WTC11 (cell line): ENCODE measurements around the gene ILDR2. TPM values are rescaled to one million over a fixed set of nuclear protein-coding genes. Genes with fewer than 3 reads are reported as not detected.

Experiments used
- ATAC-seq: fragments of 200-7000 bp; cut with Tn5 transposase; 2 replicates; pipeline ENCODE4 v1.10.0; 2021; ENCODE audit warnings: mild to moderate bottlenecking, moderate library complexity
- CTCF ChIA-PET: fragments of 300-600 bp; sonication (Branson Sonifier 250); formaldehyde crosslinking; loops from one replicate; lab custom pipeline; 2021; ENCODE audit warnings: antibody characterized with exemption; lab: Charles Lee
- POLR2A ChIA-PET: fragments of 350-600 bp; sonication (Branson Sonifier 250); formaldehyde crosslinking; loops from one replicate; lab custom pipeline; 2021; ENCODE audit warnings: antibody characterized with exemption; lab: Charles Lee
- DNase-seq: peaks from one replicate; pipeline ENCODE4 v3.0.0; 2021; ENCODE audit warnings: low spot score
- H3K27ac Mint-ChIP-seq: 2 replicates; pipeline ENCODE4 v1.8.0; 2021; ENCODE audit warnings: mixed read lengths
- H3K27me3 Mint-ChIP-seq: 2 replicates; pipeline ENCODE4 v1.8.0; 2021; ENCODE audit warnings: low read depth, mild to moderate bottlenecking, moderate library complexity, mixed read lengths
- H3K36me3 Mint-ChIP-seq: 2 replicates; pipeline ENCODE4 v1.8.0; 2021; ENCODE audit warnings: mixed read lengths
- H3K4me1 Mint-ChIP-seq: 2 replicates; pipeline ENCODE4 v1.8.0; 2022; ENCODE audit warnings: mixed read lengths
- H3K4me3 Mint-ChIP-seq: 2 replicates; pipeline ENCODE4 v1.8.0; 2021; ENCODE audit warnings: mild to moderate bottlenecking, moderate library complexity, mixed read lengths
- H3K9me3 Mint-ChIP-seq: 2 replicates; pipeline ENCODE4 v1.8.0; 2021; ENCODE audit warnings: mixed read lengths
- ATF1 ChIP-seq: sonication (generic); formaldehyde crosslinking; IDR thresholded peaks from 2 replicates; pipeline ENCODE4 v1.8.1; 2023; ENCODE audit warnings: mild to moderate bottlenecking, moderate library complexity, missing genetic modification reagents
- ATF3 ChIP-seq: sonication (generic); formaldehyde crosslinking; conservative IDR thresholded peaks from 2 replicates; pipeline ENCODE4 v1.8.1; 2022; ENCODE audit warnings: mild to moderate bottlenecking, missing genetic modification reagents
- ATF6 ChIP-seq: sonication (generic); formaldehyde crosslinking; IDR thresholded peaks from 2 replicates; pipeline ENCODE4 v1.8.1; 2023; ENCODE audit warnings: mild to moderate bottlenecking, missing genetic modification reagents
- CBFB ChIP-seq: sonication (generic); formaldehyde crosslinking; IDR thresholded peaks from 2 replicates; pipeline ENCODE4 v1.8.1; 2022; ENCODE audit warnings: mild to moderate bottlenecking, low read depth, missing genetic modification reagents
- CREM ChIP-seq: sonication (generic); formaldehyde crosslinking; IDR thresholded peaks from 2 replicates; pipeline ENCODE4 v1.8.1; 2022; ENCODE audit warnings: mild to moderate bottlenecking, missing genetic modification reagents, moderate library complexity
- ELF4 ChIP-seq: sonication (generic); formaldehyde crosslinking; IDR thresholded peaks from 2 replicates; pipeline ENCODE4 v1.8.1; 2022; ENCODE audit warnings: low read depth, mild to moderate bottlenecking, moderate library complexity, missing genetic modification reagents
- EMX1 ChIP-seq: fragments of 250-450 bp; sonication (Bioruptor Pico); IDR thresholded peaks from 2 replicates; pipeline ENCODE4 v1.8.0; 2021; ENCODE audit warnings: mild to moderate bottlenecking
- FOXK1 ChIP-seq: sonication (generic); formaldehyde crosslinking; IDR thresholded peaks from 2 replicates; pipeline ENCODE4 v1.8.0; 2022; ENCODE audit warnings: mild to moderate bottlenecking, moderate library complexity, missing genetic modification reagents
- JUN ChIP-seq: sonication (generic); formaldehyde crosslinking; IDR thresholded peaks from 2 replicates; pipeline ENCODE4 v1.8.0; 2023; ENCODE audit warnings: mild to moderate bottlenecking, missing genetic modification reagents
- MAX ChIP-seq: sonication (generic); formaldehyde crosslinking; IDR thresholded peaks from 2 replicates; pipeline ENCODE4 v1.8.0; 2022; ENCODE audit warnings: mild to moderate bottlenecking, missing genetic modification reagents
- MXD4 ChIP-seq: fragments of 250-450 bp; sonication (Bioruptor Pico); IDR thresholded peaks from 2 replicates; pipeline ENCODE4 v1.8.0; 2021; ENCODE audit warnings: mild to moderate bottlenecking, moderate library complexity, borderline replicate concordance
- NFATC4 ChIP-seq: fragments of 250-450 bp; sonication (Bioruptor Pico); IDR thresholded peaks from 2 replicates; pipeline ENCODE4 v1.9.0; 2021; ENCODE audit warnings: mild to moderate bottlenecking
- NFYB ChIP-seq: sonication (generic); formaldehyde crosslinking; conservative IDR thresholded peaks from 2 replicates; pipeline ENCODE4 v1.8.0; 2022; ENCODE audit warnings: low read depth, missing genetic modification reagents
- NR3C1 ChIP-seq: sonication (generic); formaldehyde crosslinking; conservative IDR thresholded peaks from 2 replicates; pipeline ENCODE4 v1.8.1; 2023; ENCODE audit warnings: low read depth, mild to moderate bottlenecking, missing genetic modification reagents
- SMAD3 ChIP-seq: sonication (generic); formaldehyde crosslinking; IDR thresholded peaks from 2 replicates; pipeline ENCODE4 v1.8.0; 2022; ENCODE audit warnings: missing genetic modification reagents, mild to moderate bottlenecking, borderline replicate concordance
- TEAD1 ChIP-seq: sonication (generic); formaldehyde crosslinking; IDR thresholded peaks from 2 replicates; pipeline ENCODE4 v1.8.0; 2022; ENCODE audit warnings: mild to moderate bottlenecking, missing genetic modification reagents
- ZBTB21 ChIP-seq: sonication (generic); formaldehyde crosslinking; IDR thresholded peaks from 2 replicates; pipeline ENCODE4 v1.8.1; 2023; ENCODE audit warnings: mild to moderate bottlenecking, missing genetic modification reagents, borderline replicate concordance
- ZBTB43 ChIP-seq: sonication (generic); formaldehyde crosslinking; IDR thresholded peaks from 2 replicates; pipeline ENCODE4 v1.8.1; 2023; ENCODE audit warnings: mild to moderate bottlenecking, missing genetic modification reagents
- ZNF396 ChIP-seq: fragments of 250-450 bp; sonication (Bioruptor Pico); IDR thresholded peaks from 2 replicates; pipeline ENCODE4 v1.8.0; 2021; ENCODE audit warnings: mild to moderate bottlenecking, moderate library complexity, borderline replicate concordance
- ZNF425 ChIP-seq: fragments of 250-450 bp; sonication (Bioruptor Pico); conservative IDR thresholded peaks from 2 replicates; pipeline ENCODE4 v1.9.0; 2021; ENCODE audit warnings: mild to moderate bottlenecking
- total RNA-seq: library from RNA; stranded (reverse); gene quantifications from 3 replicates; pipeline ENCODE4 v1.2.3, GENCODE V29; 2021
- TF ChIP-seq, protein P1 (sequence below): sonication (generic); formaldehyde crosslinking; IDR thresholded peaks from 2 replicates; pipeline ENCODE4 v1.8.1; 2022; ENCODE audit warnings: low read depth, mild to moderate bottlenecking, moderate library complexity, missing genetic modification reagents, borderline replicate concordance

The ILDR2 gene
- total RNA-seq, 1 experiment from 2014 or later, result 1.6 TPM

DNA sequence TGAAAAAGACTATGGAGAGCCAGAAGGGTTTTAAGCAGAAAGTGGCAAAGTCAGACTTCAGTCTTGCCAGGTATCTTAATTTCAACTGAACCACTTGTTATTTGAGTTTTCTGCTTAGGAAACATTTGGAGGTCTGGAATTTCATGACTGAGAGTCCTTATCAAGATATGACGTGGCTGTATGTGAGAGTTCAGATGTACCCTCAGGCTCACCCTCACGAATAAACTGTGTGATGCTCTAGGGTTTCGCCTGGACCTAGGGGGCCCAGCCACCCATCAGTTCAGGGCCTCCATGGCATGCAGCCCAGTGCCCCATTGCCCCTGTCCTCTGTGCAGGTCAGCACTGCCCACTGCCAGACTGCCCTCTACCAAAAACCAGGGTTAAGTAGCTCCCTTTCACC, 68.7 kb downstream of the ILDR2 start:
- peaks cover 13% of the 10 kb centered on the region for H3K9me3 Mint-ChIP-seq
- H3K4me1 Mint-ChIP-seq, result no peaks in the 10 kb centered on the region
- TF ChIP-seq JUN (CRISPR knock-in tag) (no peak), ATF6 (CRISPR knock-in tag) (no peak), ATF1 (CRISPR knock-in tag) (no peak)
- CTCF ChIA-PET, result interaction anchor here (0.8 to 12.5 kb wide), 4 partner anchors 23 to 313 kb away, joined by 3 to 400 read pairs (median 8); partner anchors contain the start of gene POU2F1
- no peak overlapping the region for H3K27ac Mint-ChIP-seq
- H3K27me3 Mint-ChIP-seq, result no peaks in the 10 kb centered on the region; the same call in 1 of the 2 replicates
- DNase-seq, result no peak
- no peak for ATAC-seq
- no peak overlapping the region for H3K4me3 Mint-ChIP-seq
- POLR2A ChIA-PET, result no interaction called here
- peaks cover 10% of the 10 kb centered on the region for H3K36me3 Mint-ChIP-seq

DNA sequence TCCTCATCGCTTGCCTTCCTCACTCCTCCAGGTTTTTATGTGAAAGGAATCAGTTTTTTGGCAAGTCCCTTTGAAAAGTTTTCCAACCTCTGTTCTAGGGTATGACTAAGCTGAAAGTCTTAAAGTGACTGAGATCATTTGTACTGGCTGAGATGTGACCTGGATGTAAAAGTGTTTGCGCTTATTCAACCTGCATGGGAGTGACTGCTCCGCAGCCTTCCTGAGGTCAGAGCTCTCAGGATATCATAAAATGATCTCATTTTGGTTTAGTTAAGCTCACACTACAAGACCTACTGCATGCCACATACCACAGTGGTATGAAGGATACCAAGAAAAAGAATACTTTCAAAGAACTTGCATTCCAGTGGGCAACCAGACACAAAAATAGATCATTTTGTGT, 69.4 kb downstream of the ILDR2 start:
- H3K27ac Mint-ChIP-seq, result no peak overlapping the region
- H3K36me3 Mint-ChIP-seq, result peaks cover 2% of the 10 kb centered on the region
- ChIA-PET CTCF (interaction anchor here (2.0 to 12.5 kb wide), 2 partner anchors 151 to 314 kb away, joined by 12 to 400 read pairs; partner anchors contain the start of gene POU2F1), POLR2A (no interaction called here)
- ATAC-seq (no peak), DNase-seq (no peak)
- H3K4me3 Mint-ChIP-seq, result no peak overlapping the region
- H3K9me3 Mint-ChIP-seq, result peaks cover 5% of the 10 kb centered on the region
- H3K27me3 Mint-ChIP-seq, result no peaks in the 10 kb centered on the region; the same call in 1 of the 2 replicates
- 0 out of 2 replicates have a peak, but pooled peaks cover 3% of the 10 kb centered on the region for H3K4me1 Mint-ChIP-seq
- TF ChIP-seq CREM (CRISPR knock-in tag) (no peak), ZNF396 (CRISPR knock-in tag) (no peak), CBFB (CRISPR knock-in tag) (no peak), FOXK1 (CRISPR knock-in tag) (no peak), NR3C1 (no peak), ZBTB21 (no peak), JUN (CRISPR knock-in tag) (no peak), SMAD3 (CRISPR knock-in tag) (no peak), ZNF425 (CRISPR knock-in tag) (no peak), ELF4 (no peak), NFATC4 (CRISPR knock-in tag) (no peak), ATF3 (no peak), ZBTB43 (no peak), ATF6 (CRISPR knock-in tag) (no peak), TEAD1 (CRISPR knock-in tag) (no peak), NFYB (CRISPR knock-in tag) (no peak), MAX (CRISPR knock-in tag) (no peak), EMX1 (no peak), MXD4 (CRISPR knock-in tag) (no peak)
- TF ChIP-seq, protein P1, sequence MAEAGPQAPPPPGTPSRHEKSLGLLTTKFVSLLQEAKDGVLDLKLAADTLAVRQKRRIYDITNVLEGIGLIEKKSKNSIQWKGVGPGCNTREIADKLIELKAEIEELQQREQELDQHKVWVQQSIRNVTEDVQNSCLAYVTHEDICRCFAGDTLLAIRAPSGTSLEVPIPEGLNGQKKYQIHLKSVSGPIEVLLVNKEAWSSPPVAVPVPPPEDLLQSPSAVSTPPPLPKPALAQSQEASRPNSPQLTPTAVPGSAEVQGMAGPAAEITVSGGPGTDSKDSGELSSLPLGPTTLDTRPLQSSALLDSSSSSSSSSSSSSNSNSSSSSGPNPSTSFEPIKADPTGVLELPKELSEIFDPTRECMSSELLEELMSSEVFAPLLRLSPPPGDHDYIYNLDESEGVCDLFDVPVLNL, result no peak
